Thyroid gland (tissue), 4 donors: ENCODE measurements around the gene UBTD1.

Experiments
- CTCF ChIP-seq, 6 experiments: fragments of 200-600 bp in 3 of 6; fragments of 450-650 bp in 3 of 6; sonication (generic) in 3 of 6; IDR thresholded peaks; one replicate each; pipeline ENCODE4 v1.5.1; 2016 to 2019; ENCODE audit warnings: antibody characterized with exemption in 6 of 6, mild to moderate bottlenecking in 2 of 6, inconsistent platforms in 1 of 6, moderate library complexity in 1 of 6
- POLR2A ChIP-seq, 2 donors: fragments of 450-650 bp; IDR thresholded peaks; one replicate each; pipeline ENCODE4 v1.6.1; 2017; ENCODE audit warnings: antibody characterized with exemption in 2 of 2, mild to moderate bottlenecking in 2 of 2, moderate library complexity in 1 of 2

DNA sequence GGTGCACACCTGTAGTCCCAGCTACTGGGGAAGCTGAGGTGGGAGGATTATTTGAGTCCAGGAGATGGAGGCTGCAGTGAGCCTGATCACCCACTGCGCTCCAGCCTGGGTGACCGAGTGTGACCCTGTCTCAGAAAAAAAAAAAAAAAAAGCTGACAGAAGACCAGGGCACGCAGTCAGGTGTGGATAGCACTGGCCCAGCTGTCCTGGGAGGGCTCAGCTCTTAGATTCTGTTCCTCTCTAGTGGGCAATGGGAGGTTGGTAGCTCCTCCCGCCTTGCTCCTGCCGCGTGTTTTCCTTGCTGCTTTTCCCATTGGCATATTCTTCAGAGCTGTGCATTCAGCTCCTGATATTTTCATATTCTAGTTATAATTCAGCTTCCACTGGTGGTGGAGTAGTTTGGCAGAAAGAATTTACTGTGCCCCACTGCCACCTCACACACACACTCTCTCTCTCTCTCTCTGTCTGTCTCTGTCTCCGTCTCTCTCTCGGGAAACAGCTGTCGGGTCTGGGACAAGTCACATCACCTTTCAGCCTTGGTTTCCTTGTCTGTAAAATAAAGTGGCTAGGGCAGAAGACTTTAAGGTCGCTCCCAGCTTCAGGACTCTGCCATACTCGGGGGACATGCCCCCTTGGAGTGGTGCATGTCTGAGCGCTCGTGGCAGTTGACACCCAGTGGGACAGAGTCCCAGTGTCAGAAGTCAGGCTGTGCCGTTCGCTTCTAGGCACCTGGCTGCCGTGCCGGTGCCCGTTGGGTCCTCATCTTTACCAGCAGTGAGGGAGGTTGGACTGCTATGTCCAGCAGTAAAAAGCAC lies 47.9 kb downstream of the UBTD1 start:
- TF ChIP-seq CTCF (IDR thresholded peaks at IDR 0.05): no peak
- no peak for TF ChIP-seq POLR2A (IDR thresholded peaks at IDR 0.05)
